ENCODE results near the gene NPL.

DNA sequence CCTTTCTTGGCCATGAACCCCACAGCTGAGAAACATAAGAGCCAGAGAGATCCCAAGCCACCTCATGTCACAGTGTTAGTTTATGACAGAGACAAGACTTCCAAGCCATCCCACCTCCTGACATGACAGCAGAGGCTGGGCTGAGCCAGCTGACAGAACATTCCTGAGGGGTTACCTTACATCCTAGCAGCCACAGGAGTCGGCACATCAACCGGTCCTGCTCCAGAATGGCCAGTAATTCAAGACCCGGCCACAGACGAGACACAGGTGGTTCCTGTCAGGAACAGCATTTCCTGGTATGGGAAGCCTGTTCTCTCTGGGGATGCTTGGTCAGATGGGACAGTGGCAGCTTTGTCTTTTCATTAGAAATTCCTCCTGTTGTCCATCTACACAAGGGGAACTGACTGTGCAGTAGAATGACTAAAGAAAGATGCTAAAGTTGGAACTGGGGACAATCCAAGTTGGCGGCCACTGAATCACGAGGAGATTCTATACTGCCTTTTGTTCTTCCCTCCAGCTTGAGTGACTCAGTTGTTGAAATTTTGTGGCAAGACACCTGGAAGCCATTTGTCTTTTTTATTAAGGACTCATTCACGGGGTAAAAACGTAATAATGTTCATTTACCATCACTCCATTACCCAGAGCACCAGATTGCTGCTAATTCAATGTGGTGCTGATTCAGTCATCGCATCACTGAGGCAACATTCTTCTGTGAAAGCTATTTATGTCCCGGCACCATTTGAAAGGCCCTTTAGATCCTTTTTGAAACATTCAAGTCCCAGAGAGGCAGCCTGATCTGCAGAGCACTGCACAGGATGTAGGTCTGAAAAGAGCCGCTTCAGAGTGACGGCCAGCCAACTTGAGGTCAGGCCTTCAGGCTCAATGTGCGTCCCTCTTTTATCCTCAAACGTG, 37.2 kb upstream of the NPL start:
- TF ChIP-seq, protein P1, sequence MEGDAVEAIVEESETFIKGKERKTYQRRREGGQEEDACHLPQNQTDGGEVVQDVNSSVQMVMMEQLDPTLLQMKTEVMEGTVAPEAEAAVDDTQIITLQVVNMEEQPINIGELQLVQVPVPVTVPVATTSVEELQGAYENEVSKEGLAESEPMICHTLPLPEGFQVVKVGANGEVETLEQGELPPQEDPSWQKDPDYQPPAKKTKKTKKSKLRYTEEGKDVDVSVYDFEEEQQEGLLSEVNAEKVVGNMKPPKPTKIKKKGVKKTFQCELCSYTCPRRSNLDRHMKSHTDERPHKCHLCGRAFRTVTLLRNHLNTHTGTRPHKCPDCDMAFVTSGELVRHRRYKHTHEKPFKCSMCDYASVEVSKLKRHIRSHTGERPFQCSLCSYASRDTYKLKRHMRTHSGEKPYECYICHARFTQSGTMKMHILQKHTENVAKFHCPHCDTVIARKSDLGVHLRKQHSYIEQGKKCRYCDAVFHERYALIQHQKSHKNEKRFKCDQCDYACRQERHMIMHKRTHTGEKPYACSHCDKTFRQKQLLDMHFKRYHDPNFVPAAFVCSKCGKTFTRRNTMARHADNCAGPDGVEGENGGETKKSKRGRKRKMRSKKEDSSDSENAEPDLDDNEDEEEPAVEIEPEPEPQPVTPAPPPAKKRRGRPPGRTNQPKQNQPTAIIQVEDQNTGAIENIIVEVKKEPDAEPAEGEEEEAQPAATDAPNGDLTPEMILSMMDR (IDR thresholded peaks at IDR 0.05) = no peak
- TF ChIP-seq POLR2A (IDR thresholded peaks at IDR 0.05) = no peak
